Measurements from ENCODE around the gene METTL23.

- TF ChIP-seq CTCF (optimal IDR thresholded peaks at IDR 0.05 in 1 of 3, IDR thresholded peaks at IDR 0.05 in 1 of 3, conservative IDR thresholded peaks at IDR 0.05 in 1 of 3; ENCODE audit: extremely low read depth in 1 of 3, insufficient read depth in 2 of 3, low read length in 3 of 3): no peak
- no peak for TF ChIP-seq EZH2 (IDR thresholded peaks at IDR 0.05; ENCODE audit: low read length)
These were observed 5.7 kb upstream of the METTL23 start for GRCh38 chr17:76720941-76721340.
